GM18907 (cell line): ENCODE results near the gene DNAH12.
"Not testable (repeated sequence)": the region's sequence is repeated elsewhere in the genome, so short reads cannot be mapped to it uniquely, and the experiment has no call there.

Experiments used
- ATAC-seq: cut with Tn5 transposase; IDR thresholded peaks from one replicate; pipeline ENCODE4 v1.9.1; 2021; ENCODE audit warnings: mild to moderate bottlenecking, moderate library complexity; ENCODE audit not compliant: unreplicated experiment

The DNAH12 gene

GRCh38 chr3:57545636-57546268 is 1.6 kb upstream of the DNAH12 start:
- no peak for ATAC-seq

- ATAC-seq = no peak
Observed at GRCh38 chr3:57538465-57538864, 5.7 kb downstream of the DNAH12 start.

GRCh38 chr3:57530071-57530608 is 14.0 kb downstream of the DNAH12 start:
- ATAC-seq = no peak

- no peak for ATAC-seq
Observed at GRCh38 chr3:57518276-57518915, 25.7 kb downstream of the DNAH12 start.

- ATAC-seq = no peak
Observed at GRCh38 chr3:57512166-57512565, 32.0 kb downstream of the DNAH12 start.

- no peak for ATAC-seq
Observed at GRCh38 chr3:57505901-57506300, 38.2 kb downstream of the DNAH12 start.

- no peak for ATAC-seq
Observed at GRCh38 chr3:57500506-57500905, 43.6 kb downstream of the DNAH12 start.

- ATAC-seq = no peak
Observed at GRCh38 chr3:57497904-57498303, 46.2 kb downstream of the DNAH12 start.

- ATAC-seq = no peak
Observed at GRCh38 chr3:57484563-57484962, 59.6 kb downstream of the DNAH12 start.

GRCh38 chr3:57477193-57477592 is 67.0 kb downstream of the DNAH12 start:
- not testable (repeated sequence) for ATAC-seq

GRCh38 chr3:57464801-57465200 is 79.3 kb downstream of the DNAH12 start:
- ATAC-seq = no peak

- no peak for ATAC-seq
Observed at GRCh38 chr3:57464011-57464410, 80.1 kb downstream of the DNAH12 start.

GRCh38 chr3:57451150-57451846 is 92.8 kb downstream of the DNAH12 start:
- no peak for ATAC-seq

- ATAC-seq = not testable (repeated sequence)
Observed at GRCh38 chr3:57449276-57449847, 94.8 kb downstream of the DNAH12 start.

- not testable (repeated sequence) for ATAC-seq
Observed at GRCh38 chr3:57448489-57448888, 95.7 kb downstream of the DNAH12 start.

GRCh38 chr3:57446318-57446841 is 97.8 kb downstream of the DNAH12 start:
- no peak for ATAC-seq

- ATAC-seq = no peak
Observed at GRCh38 chr3:57444469-57444868, 99.7 kb downstream of the DNAH12 start.

- ATAC-seq = not testable (repeated sequence)
Observed at GRCh38 chr3:57440144-57440543, 104.0 kb downstream of the DNAH12 start.

- not testable (repeated sequence) for ATAC-seq
Observed at GRCh38 chr3:57438460-57438859, 105.7 kb downstream of the DNAH12 start.

GRCh38 chr3:57436195-57436761 is 107.9 kb downstream of the DNAH12 start:
- no peak for ATAC-seq

- ATAC-seq = no peak
Observed at GRCh38 chr3:57434041-57434440, 110.1 kb downstream of the DNAH12 start.
